CD4-positive, alpha-beta T cell treated with Interferon gamma for 1 hour (primary cell): ENCODE data around the gene PNRC2.
"Not testable (repeated sequence)": the region's sequence is repeated elsewhere in the genome, so short reads cannot be mapped to it uniquely, and the experiment has no call there.

Source experiments
- DNase-seq: peaks from one replicate; pipeline ENCODE4 v3.0.0-alpha.2; 2020

The PNRC2 gene

GRCh38 chr1:23995431-23995837 lies 35.8 kb downstream of the PNRC2 start:
- DNase-seq: no peak

GRCh38 chr1:23996700-23997229 lies 37.1 kb downstream of the PNRC2 start:
- DNase-seq: no peak

GRCh38 chr1:23997812-23998211 lies 38.2 kb downstream of the PNRC2 start:
- DNase-seq: no peak

- no peak for DNase-seq
Measured at GRCh38 chr1:23999156-23999671, 39.6 kb downstream of the PNRC2 start.

- no peak for DNase-seq
Measured at GRCh38 chr1:24002695-24003094, 43.1 kb downstream of the PNRC2 start.

- no peak for DNase-seq
Measured at GRCh38 chr1:24003331-24003972, 43.8 kb downstream of the PNRC2 start.

- DNase-seq: no peak
Measured at GRCh38 chr1:24004132-24004531, 44.5 kb downstream of the PNRC2 start.

- DNase-seq: no peak
Measured at GRCh38 chr1:24005163-24005562, 45.5 kb downstream of the PNRC2 start.

GRCh38 chr1:24007079-24007478 lies 47.5 kb downstream of the PNRC2 start:
- DNase-seq: no peak

GRCh38 chr1:24008574-24009184 lies 49.1 kb downstream of the PNRC2 start:
- not testable (repeated sequence) for DNase-seq

GRCh38 chr1:24009406-24009805 lies 49.8 kb downstream of the PNRC2 start:
- no peak for DNase-seq

GRCh38 chr1:24010650-24011049 lies 51.0 kb downstream of the PNRC2 start:
- DNase-seq: no peak

GRCh38 chr1:24012878-24013277 lies 53.2 kb downstream of the PNRC2 start:
- not testable (repeated sequence) for DNase-seq
